GM12801 (cell line): ENCODE results near the gene ACKR3.

Source experiments
- TF ChIP-seq, protein P1 (sequence below): IDR thresholded peaks from one replicate; pipeline ENCODE4 v1.5.1; 2011; ENCODE audit warnings: control low read depth; ENCODE audit not compliant: insufficient read length; ENCODE audit errors: extremely low read depth

Gene ACKR3

DNA sequence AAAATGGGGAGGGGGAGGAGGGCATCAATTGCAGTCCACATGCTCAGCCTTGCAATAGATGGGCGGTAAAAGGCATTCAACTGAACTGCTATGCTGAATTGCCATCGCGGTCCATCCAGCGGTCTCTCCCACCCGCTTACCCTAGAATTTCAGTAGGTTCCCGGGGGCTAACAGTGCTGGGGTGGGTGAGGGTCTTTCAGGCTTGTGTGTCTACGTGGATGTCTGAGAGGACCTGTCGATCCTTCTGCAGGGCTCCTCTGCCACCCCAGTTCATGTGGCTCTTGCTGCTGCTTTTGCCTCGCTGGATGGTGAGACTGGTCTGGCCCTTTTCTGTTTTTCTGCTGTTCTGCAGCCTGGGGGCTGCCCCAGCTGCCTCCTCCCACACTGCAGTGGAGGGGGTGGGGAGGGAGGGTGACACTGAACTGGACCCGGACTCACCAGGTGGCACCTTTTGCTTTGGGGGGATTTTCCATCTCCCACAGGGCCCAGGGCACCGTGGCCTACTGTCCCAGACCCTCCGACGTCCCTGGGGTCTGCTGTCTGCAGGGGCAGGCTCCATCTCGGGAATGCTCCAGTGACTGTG is 14.1 kb downstream of the ACKR3 start:
- TF ChIP-seq, protein P1, sequence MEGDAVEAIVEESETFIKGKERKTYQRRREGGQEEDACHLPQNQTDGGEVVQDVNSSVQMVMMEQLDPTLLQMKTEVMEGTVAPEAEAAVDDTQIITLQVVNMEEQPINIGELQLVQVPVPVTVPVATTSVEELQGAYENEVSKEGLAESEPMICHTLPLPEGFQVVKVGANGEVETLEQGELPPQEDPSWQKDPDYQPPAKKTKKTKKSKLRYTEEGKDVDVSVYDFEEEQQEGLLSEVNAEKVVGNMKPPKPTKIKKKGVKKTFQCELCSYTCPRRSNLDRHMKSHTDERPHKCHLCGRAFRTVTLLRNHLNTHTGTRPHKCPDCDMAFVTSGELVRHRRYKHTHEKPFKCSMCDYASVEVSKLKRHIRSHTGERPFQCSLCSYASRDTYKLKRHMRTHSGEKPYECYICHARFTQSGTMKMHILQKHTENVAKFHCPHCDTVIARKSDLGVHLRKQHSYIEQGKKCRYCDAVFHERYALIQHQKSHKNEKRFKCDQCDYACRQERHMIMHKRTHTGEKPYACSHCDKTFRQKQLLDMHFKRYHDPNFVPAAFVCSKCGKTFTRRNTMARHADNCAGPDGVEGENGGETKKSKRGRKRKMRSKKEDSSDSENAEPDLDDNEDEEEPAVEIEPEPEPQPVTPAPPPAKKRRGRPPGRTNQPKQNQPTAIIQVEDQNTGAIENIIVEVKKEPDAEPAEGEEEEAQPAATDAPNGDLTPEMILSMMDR: no peak

DNA sequence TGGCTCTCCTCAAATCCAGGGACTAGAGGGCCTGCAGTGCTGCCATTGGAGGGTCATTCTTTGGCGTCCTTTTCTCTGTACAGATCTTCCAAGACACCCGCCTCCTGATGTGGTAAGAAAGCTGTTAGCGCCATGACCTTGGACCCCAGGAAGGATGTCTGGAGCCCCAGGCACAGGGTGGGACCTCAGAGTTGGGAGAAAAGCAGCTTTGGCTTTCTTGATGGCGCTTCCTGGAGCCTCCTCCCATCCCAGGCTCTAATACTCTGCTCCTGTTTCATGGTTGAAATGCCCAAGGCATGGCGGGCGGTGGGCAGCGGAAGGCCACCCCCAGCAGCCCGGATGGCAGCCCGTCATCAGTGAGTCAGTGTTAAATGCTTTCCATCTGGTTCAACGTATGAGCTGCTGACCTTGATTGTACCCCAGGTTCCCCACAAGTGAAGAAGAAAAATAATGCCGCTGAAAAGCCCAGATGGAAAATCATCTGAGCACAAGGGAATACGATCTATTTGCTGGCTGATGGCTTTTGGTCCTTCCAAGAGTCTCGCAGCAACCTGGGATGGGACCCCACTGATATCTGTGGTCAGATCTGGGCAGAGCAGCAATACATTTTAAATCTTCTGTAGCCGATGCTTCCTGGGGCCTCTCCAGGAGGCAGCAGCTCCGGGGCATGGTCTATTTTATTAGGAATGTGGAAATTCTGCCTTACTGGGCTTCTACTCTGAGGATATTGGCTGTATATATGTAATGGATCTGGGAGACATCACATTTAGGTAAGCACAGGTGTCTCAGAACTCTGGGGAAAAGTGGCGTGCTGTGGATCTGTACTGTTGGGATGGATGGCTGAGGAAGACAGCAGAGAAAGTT is 15.1 kb downstream of the ACKR3 start:
- TF ChIP-seq, protein P1: no peak

DNA sequence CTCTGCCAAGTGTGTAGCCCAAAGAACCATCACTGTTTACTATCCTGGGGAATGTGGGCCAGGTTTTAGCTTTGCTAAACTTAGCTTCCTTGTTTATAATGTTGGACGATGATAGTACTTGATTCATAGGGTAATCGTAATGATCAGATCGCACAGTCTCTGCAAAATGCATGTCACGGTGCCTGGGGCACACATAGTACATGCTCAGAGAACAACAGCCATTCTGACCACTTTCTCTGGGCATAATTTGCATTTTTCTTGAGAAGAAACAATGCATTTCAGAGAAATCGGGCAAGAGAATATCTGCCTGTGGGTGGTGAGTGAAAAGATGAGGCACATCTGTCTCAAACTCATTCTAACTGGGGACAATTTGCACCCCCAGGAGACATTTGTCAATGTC is 16.3 kb downstream of the ACKR3 start:
- TF ChIP-seq, protein P1: no peak

DNA sequence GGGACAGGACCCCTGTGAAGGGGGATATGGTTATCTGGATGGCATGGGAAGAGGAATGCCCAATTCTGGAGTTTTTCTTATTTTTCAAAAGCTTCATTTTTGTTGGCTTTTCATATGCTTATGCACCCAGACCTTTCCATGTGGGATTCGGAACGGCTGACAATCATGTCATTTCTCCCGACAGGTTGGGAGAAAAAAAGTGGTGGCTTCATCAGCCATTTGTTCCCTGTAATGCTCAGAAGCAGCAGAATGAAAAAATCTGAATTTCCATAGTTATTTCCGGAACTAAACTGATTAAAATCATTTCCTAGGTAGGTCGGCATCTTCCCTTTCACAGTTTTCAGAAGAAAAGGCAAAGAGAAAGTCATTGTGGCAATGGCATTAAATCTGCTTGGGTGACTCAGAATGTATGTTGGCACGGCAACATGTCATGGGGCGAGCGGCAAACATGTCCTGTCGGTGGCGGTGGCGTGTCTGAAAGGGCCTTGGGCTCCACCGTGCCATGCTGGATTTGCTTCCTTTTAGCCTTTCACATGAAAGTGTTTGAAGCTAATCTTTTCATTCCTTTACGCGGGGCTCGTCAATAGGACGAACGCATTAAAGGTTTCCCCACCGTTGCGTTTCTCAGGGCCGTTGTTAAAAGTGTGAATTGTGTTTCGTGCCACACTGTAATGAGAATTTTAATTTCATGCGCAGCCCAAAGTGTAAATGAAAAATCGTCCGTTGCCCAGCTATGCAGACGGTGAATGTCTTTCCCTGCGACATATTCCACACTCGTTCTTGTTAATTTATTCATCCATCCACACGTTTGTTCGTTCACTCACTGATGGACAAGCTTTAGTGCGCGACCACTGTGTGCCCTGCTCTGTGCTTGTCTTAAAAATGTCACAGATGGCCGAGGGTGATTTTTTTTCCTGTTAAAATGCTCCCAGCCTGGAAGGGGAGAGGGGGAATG is 18.5 kb downstream of the ACKR3 start:
- TF ChIP-seq, protein P1: no peak

DNA sequence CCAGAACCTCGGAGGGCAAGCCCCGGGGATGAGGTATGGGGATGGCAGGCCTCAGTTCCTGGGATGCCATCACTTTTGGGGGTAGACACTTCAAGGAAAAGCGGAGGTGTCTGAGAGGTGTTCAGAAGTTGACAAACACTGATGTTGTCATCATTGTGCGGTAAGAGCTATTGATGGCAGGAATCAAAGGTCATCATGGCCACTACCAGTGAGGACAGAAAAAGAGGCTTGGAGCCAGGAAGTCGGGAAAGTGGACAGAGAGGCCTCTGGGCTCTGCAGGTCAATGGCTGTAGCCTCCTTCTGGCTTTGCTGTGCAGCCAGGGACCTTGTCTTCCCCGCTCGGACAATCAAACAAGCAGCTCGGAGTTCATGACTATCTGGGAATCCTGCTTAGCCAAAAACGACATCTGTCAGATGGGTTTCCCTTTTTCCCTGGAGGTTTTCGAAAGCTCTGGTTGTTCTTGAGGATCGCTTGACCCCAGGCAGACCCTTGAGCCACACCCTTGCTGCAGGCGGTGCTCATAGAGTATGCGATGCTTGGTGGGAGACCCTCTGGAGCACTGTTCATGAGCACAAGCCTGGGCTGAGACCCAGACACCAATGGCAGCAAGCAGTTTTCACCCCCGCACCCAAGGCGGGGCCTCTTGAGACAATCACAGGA is 19.4 kb downstream of the ACKR3 start:
- TF ChIP-seq, protein P1: no peak

DNA sequence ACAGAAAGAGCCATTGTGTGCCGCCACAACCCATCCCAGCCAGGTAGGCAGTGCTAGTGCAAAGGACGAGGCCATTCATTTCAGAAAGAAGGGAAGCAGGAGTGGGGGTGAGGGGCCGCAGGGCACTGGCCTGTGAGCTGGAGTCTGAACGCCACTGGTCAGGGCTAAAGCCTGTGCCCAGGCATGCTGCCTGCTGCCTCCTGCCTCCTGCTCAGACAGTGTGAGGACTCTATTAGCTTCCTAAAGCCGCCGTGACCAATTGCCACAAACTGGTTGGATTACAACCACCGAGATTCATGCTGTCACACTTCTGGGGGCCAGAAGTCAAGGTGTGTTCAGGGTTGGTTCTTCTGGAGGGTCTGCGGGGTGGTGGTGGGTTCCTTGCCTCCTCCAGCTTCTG is 21.2 kb downstream of the ACKR3 start:
- TF ChIP-seq, protein P1: no peak
